HG02981 (cell line): ENCODE results near the gene NANS.

Source experiments
- ATAC-seq: cut with Tn5 transposase; IDR thresholded peaks from one replicate; pipeline ENCODE4 v1.9.1; 2021; ENCODE audit warnings: mild to moderate bottlenecking, moderate library complexity; ENCODE audit not compliant: unreplicated experiment

Gene NANS

DNA sequence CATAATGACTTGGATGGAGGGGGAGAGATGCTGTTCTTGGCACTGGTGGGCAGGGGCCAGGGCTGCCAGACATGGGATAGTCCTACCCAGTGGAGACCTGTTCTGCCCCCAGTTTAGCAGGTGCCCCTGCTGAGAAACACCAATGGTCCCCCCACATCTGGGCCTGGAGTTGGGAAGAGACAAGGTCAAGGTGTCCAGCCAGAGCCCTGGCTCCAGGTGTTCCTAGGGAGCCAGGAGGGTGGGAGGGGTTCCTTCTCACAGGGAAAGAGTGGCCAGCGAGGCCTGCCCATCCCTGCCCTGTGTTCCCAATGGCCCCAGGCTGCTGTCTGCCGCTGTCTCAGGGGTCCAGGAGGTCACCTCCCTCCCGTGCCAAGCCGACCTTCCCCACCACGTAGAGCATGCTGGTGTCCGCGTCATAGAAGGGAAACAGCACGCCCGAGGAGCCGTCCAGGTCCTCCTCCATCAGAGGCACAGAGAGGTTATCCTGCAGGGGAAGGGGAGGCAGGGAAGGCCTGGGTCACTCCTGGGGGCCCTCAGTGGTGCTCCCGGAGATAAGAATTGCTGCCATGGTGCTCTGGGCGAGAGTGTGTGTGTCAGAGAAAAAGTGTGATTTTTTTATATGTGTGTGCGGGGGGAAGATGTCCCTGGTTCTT lies 74.2 kb downstream of the NANS start:
- no peak for ATAC-seq

- no peak for ATAC-seq
Measured at GRCh38 chr9:98132158-98132557, 75.6 kb downstream of the NANS start.
